ENCODE data around the gene RPL22.
A peak's percentile ranks its signal among the peaks of the same experiment; 100 is the strongest.

The RPL22 gene

GRCh38 chr1:6212193-6212959, 13.0 kb upstream of the RPL22 start:
- no peaks in the 10 kb centered on the region for H3K36me3 ChIP-seq (ENCODE audit: insufficient read depth, low read length)

GRCh38 chr1:6211731-6212130, 12.3 kb upstream of the RPL22 start:
- peaks cover 9% of the 10 kb centered on the region; the same call in 1 of the 2 replicates for H3K4me1 ChIP-seq (ENCODE audit: insufficient read depth, low read length)
- H3K9ac ChIP-seq (ENCODE audit: low read depth, low read length) = no peak overlapping the region
- H3K36me3 ChIP-seq (ENCODE audit: insufficient read depth, low read length) = no peaks in the 10 kb centered on the region
- H3K9me3 ChIP-seq (ENCODE audit: control insufficient read depth, insufficient read depth, low read length) = no peaks in the 10 kb centered on the region

More at GRCh38 chr1:6212193-6212959, 13.0 kb upstream of the RPL22 start:
- Histone ChIP-seq H3K9me3 (ENCODE audit: control insufficient read depth, insufficient read depth, low read length) (no peaks in the 10 kb centered on the region), H3K4me1 (ENCODE audit: insufficient read depth, low read length) (peaks cover 6% of the 10 kb centered on the region; the same call in 1 of the 2 replicates), H3K9ac (ENCODE audit: low read depth, low read length) (no peak overlapping the region)

GRCh38 chr1:6210591-6211355, 11.4 kb upstream of the RPL22 start:
- Histone ChIP-seq H3K9me3 (ENCODE audit: control insufficient read depth, insufficient read depth, low read length) (no peaks in the 10 kb centered on the region), H3K9ac (ENCODE audit: low read depth, low read length) (no peak overlapping the region), H3K36me3 (ENCODE audit: insufficient read depth, low read length) (no peaks in the 10 kb centered on the region), H3K4me1 (ENCODE audit: insufficient read depth, low read length) (peaks cover 10% of the 10 kb centered on the region; the same call in 1 of the 2 replicates)

- Histone ChIP-seq H3K9me3 (ENCODE audit: control insufficient read depth, insufficient read depth, low read length) (no peaks in the 10 kb centered on the region), H3K4me1 (ENCODE audit: insufficient read depth, low read length) (peaks cover 10% of the 10 kb centered on the region; the same call in 1 of the 2 replicates), H3K9ac (ENCODE audit: low read depth, low read length) (peak overlapping the region; percentile 36; the same call in 1 of the 2 replicates), H3K36me3 (ENCODE audit: insufficient read depth, low read length) (no peaks in the 10 kb centered on the region)
These were observed 10.5 kb upstream of the RPL22 start for GRCh38 chr1:6209661-6210580.

- peak overlapping the region; percentile 36 for H3K9ac ChIP-seq (ENCODE audit: low read depth, low read length)
These were observed 9.6 kb upstream of the RPL22 start for GRCh38 chr1:6208723-6209660.

GRCh38 chr1:6207921-6208320, 8.5 kb upstream of the RPL22 start:
- Histone ChIP-seq H3K4me1 (ENCODE audit: insufficient read depth, low read length) (peaks cover 10% of the 10 kb centered on the region; the same call in 1 of the 2 replicates), H3K9ac (ENCODE audit: low read depth, low read length) (no peak overlapping the region), H3K9me3 (ENCODE audit: control insufficient read depth, insufficient read depth, low read length) (no peaks in the 10 kb centered on the region), H3K36me3 (ENCODE audit: insufficient read depth, low read length) (no peaks in the 10 kb centered on the region)

More at GRCh38 chr1:6208723-6209660, 9.6 kb upstream of the RPL22 start:
- no peaks in the 10 kb centered on the region for H3K36me3 ChIP-seq (ENCODE audit: insufficient read depth, low read length)
- H3K9me3 ChIP-seq (ENCODE audit: control insufficient read depth, insufficient read depth, low read length) = no peaks in the 10 kb centered on the region
- peaks cover 10% of the 10 kb centered on the region; the same call in 1 of the 2 replicates for H3K4me1 ChIP-seq (ENCODE audit: insufficient read depth, low read length)

- Histone ChIP-seq H3K36me3 (ENCODE audit: insufficient read depth, low read length) (no peaks in the 10 kb centered on the region), H3K9me3 (ENCODE audit: control insufficient read depth, insufficient read depth, low read length) (no peaks in the 10 kb centered on the region), H3K4me1 (ENCODE audit: insufficient read depth, low read length) (peaks cover 10% of the 10 kb centered on the region; the same call in 1 of the 2 replicates), H3K9ac (ENCODE audit: low read depth, low read length) (no peak overlapping the region)
These were observed 7.9 kb upstream of the RPL22 start for GRCh38 chr1:6207075-6207885.

- Histone ChIP-seq H3K36me3 (ENCODE audit: insufficient read depth, low read length) (no peaks in the 10 kb centered on the region), H3K9me3 (ENCODE audit: control insufficient read depth, insufficient read depth, low read length) (no peaks in the 10 kb centered on the region), H3K9ac (ENCODE audit: low read depth, low read length) (peak overlapping the region; percentile 61; the same call in 1 of the 2 replicates), H3K4me1 (ENCODE audit: insufficient read depth, low read length) (peaks cover 10% of the 10 kb centered on the region; the same call in 1 of the 2 replicates)
These were observed 7.1 kb upstream of the RPL22 start for GRCh38 chr1:6206520-6206855.

- no peaks in the 10 kb centered on the region for H3K9me3 ChIP-seq (ENCODE audit: control insufficient read depth, insufficient read depth, low read length)
- peak within 1 kb of the TSS; percentile 61 for H3K9ac ChIP-seq (ENCODE audit: low read depth, low read length)
- H3K4me1 ChIP-seq (ENCODE audit: insufficient read depth, low read length) = peaks cover 10% of the 10 kb centered on the region; the same call in 1 of the 2 replicates
- no peaks in the 10 kb centered on the region for H3K36me3 ChIP-seq (ENCODE audit: insufficient read depth, low read length)
These were observed 6.6 kb upstream of the RPL22 start, which contains the start of gene RNF207 for GRCh38 chr1:6205849-6206519. Gene RNF207 (plus strand): TSS chr1:6206119. CDS start chr1:6206536, 417 bp downstream.

- H3K9me3 ChIP-seq (ENCODE audit: control insufficient read depth, insufficient read depth, low read length) = no peaks in the 10 kb centered on the region
- H3K9ac ChIP-seq (ENCODE audit: low read depth, low read length) = no peak overlapping the region
- peaks cover 2% of the 10 kb centered on the region; the same call in 1 of the 2 replicates for H3K36me3 ChIP-seq (ENCODE audit: insufficient read depth, low read length)
- H3K4me1 ChIP-seq (ENCODE audit: insufficient read depth, low read length) = peaks cover 13% of the 10 kb centered on the region; the same call in 1 of the 2 replicates
These were observed 2.9 kb upstream of the RPL22 start for GRCh38 chr1:6202256-6202655.

GRCh38 chr1:6200188-6200809, 904 bp upstream of the RPL22 start:
- Histone ChIP-seq H3K36me3 (ENCODE audit: insufficient read depth, low read length) (peaks cover 13% of the 10 kb centered on the region), H3K9me3 (ENCODE audit: control insufficient read depth, insufficient read depth, low read length) (no peaks in the 10 kb centered on the region), H3K4me1 (ENCODE audit: insufficient read depth, low read length) (peaks cover 10% of the 10 kb centered on the region; the same call in 1 of the 2 replicates), H3K9ac (ENCODE audit: low read depth, low read length) (peak overlapping the region; percentile 98)

Data from ES-I3 (cell line).